22Rv1 (cell line): Measurements from ENCODE around the gene TMEM213.
"Not testable (repeated sequence)": the region's sequence is repeated elsewhere in the genome, so short reads cannot be mapped to it uniquely, and the experiment has no call there.

Experiments
- ZFX ChIP-seq: fragments of 450-650 bp; IDR thresholded peaks from 2 replicates; pipeline ENCODE4 v1.6.1; 2017; ENCODE audit warnings: antibody characterized with exemption, borderline replicate concordance
- TF ChIP-seq, protein P1 (sequence below): fragments of 450-650 bp; IDR thresholded peaks from 2 replicates; pipeline ENCODE4 v1.5.1; 2017; ENCODE audit warnings: mild to moderate bottlenecking

DNA sequence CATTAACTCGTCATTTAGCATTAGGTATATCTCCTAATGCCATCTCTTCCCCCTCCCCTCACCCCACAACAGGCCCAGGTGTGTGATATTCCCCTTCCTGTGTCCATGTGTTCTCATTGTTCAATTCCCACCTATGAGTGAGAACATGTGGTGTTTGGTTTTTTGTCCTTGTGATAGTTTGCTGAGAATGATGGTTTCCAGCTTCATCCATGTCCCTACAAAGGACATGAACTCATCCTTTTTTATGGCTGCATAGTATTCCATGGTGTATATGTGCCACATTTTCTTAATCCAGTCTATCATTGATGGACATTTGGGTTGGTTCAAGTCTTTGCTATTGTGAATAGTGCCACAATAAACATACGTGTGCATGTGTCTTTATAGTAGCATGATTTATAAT, 13.5 kb downstream of the TMEM213 start:
- TF ChIP-seq, protein P1, sequence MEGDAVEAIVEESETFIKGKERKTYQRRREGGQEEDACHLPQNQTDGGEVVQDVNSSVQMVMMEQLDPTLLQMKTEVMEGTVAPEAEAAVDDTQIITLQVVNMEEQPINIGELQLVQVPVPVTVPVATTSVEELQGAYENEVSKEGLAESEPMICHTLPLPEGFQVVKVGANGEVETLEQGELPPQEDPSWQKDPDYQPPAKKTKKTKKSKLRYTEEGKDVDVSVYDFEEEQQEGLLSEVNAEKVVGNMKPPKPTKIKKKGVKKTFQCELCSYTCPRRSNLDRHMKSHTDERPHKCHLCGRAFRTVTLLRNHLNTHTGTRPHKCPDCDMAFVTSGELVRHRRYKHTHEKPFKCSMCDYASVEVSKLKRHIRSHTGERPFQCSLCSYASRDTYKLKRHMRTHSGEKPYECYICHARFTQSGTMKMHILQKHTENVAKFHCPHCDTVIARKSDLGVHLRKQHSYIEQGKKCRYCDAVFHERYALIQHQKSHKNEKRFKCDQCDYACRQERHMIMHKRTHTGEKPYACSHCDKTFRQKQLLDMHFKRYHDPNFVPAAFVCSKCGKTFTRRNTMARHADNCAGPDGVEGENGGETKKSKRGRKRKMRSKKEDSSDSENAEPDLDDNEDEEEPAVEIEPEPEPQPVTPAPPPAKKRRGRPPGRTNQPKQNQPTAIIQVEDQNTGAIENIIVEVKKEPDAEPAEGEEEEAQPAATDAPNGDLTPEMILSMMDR: not testable (repeated sequence)
- TF ChIP-seq ZFX: not testable (repeated sequence)
